ENCODE measurements around the gene AJAP1.
A peak's percentile ranks its signal among the peaks of the same experiment; 100 is the strongest.

The AJAP1 gene

GRCh38 chr1:4708840-4709507, 54.6 kb downstream of the AJAP1 start:
- no peak for DNase-seq

GRCh38 chr1:4709641-4710040, 55.2 kb downstream of the AJAP1 start:
- no peak for DNase-seq

- no peak for DNase-seq
Measured at GRCh38 chr1:4710592-4711415, 56.4 kb downstream of the AJAP1 start.

- DNase-seq, result no peak
Measured at GRCh38 chr1:4711416-4712275, 57.2 kb downstream of the AJAP1 start.

GRCh38 chr1:4713669-4714068, 59.3 kb downstream of the AJAP1 start:
- DNase-seq, result no peak

GRCh38 chr1:4716406-4716805, 62.0 kb downstream of the AJAP1 start:
- DNase-seq, result no peak

GRCh38 chr1:4718071-4718470, 63.7 kb downstream of the AJAP1 start:
- DNase-seq, result no peak

GRCh38 chr1:4723106-4723505, 68.7 kb downstream of the AJAP1 start:
- DNase-seq, result no peak

- DNase-seq, result no peak
Measured at GRCh38 chr1:4724001-4724400, 69.6 kb downstream of the AJAP1 start.

GRCh38 chr1:4724695-4725250, 70.4 kb downstream of the AJAP1 start:
- no peak for DNase-seq

GRCh38 chr1:4725416-4725815, 71.0 kb downstream of the AJAP1 start:
- no peak for DNase-seq

- no peak for DNase-seq
Measured at GRCh38 chr1:4726620-4727341, 72.4 kb downstream of the AJAP1 start.

- DNase-seq, result no peak
Measured at GRCh38 chr1:4728319-4729089, 74.1 kb downstream of the AJAP1 start.

GRCh38 chr1:4729090-4729471, 74.7 kb downstream of the AJAP1 start:
- no peak for DNase-seq

GRCh38 chr1:4730078-4730477, 75.7 kb downstream of the AJAP1 start:
- no peak for DNase-seq

GRCh38 chr1:4733446-4734177, 79.2 kb downstream of the AJAP1 start:
- no peak for DNase-seq

GRCh38 chr1:4734219-4734618, 79.8 kb downstream of the AJAP1 start:
- DNase-seq, result no peak

- no peak for DNase-seq
Measured at GRCh38 chr1:4734791-4735190, 80.4 kb downstream of the AJAP1 start.

- peak; percentile 66 for DNase-seq
Measured at GRCh38 chr1:4736254-4736653, 81.8 kb downstream of the AJAP1 start.

GRCh38 chr1:4741876-4742423, 87.5 kb downstream of the AJAP1 start:
- no peak for DNase-seq

Data from GDM1 (cell line).